H9 (cell line): Measurements from ENCODE around the gene GVQW3. TPM values are rescaled to one million over a fixed set of nuclear protein-coding genes. Genes with fewer than 3 reads are reported as not detected.

Source experiments
- DNase-seq: peaks from one replicate; pipeline ENCODE4 v3.0.0-alpha.2; 2017
- H2AFZ ChIP-seq: one replicate; pipeline ENCODE4 v1.6.1; 2013; ENCODE audit warnings: mild to moderate bottlenecking, low read length, control low read depth, moderate library complexity
- H2AK5ac ChIP-seq: 2 replicates; pipeline ENCODE4 v1.6.1; 2013; ENCODE audit warnings: low read length, control low read depth, mixed read lengths; ENCODE audit not compliant: insufficient read length
- H2BK120ac ChIP-seq: one replicate; pipeline ENCODE4 v1.6.1; 2013; ENCODE audit warnings: low read depth, mild to moderate bottlenecking, low read length, control low read depth, inconsistent platforms; ENCODE audit not compliant: poor library complexity, severe bottlenecking
- H2BK12ac ChIP-seq: 2 replicates; pipeline ENCODE4 v1.6.1; 2013; ENCODE audit warnings: low read length, control low read depth, mixed read lengths, low read depth; ENCODE audit not compliant: insufficient read length
- H2BK15ac ChIP-seq: 2 replicates; pipeline ENCODE4 v1.6.1; 2013; ENCODE audit warnings: low read depth, low read length, control low read depth
- H2BK20ac ChIP-seq: one replicate; pipeline ENCODE4 v1.6.1; 2013; ENCODE audit warnings: low read depth, mild to moderate bottlenecking, low read length, control low read depth, inconsistent platforms; ENCODE audit not compliant: poor library complexity, severe bottlenecking
- H2BK5ac ChIP-seq: 2 replicates; pipeline ENCODE4 v1.6.1; 2013; ENCODE audit warnings: low read length, control low read depth, mixed read lengths; ENCODE audit not compliant: insufficient read length
- H3K14ac ChIP-seq: 2 replicates; pipeline ENCODE4 v1.6.1; 2013; ENCODE audit warnings: low read length, control low read depth; ENCODE audit not compliant: insufficient read depth
- H3K18ac ChIP-seq: 2 replicates; pipeline ENCODE4 v1.6.1; 2013; ENCODE audit warnings: low read depth, mild to moderate bottlenecking, mixed read lengths, low read length, control low read depth; ENCODE audit not compliant: insufficient read length
- H3K23ac ChIP-seq: 2 replicates; pipeline ENCODE4 v1.6.1; 2013; ENCODE audit warnings: low read length, control low read depth, mixed read lengths, low read depth; ENCODE audit not compliant: insufficient read length
- H3K23me2 ChIP-seq: 2 replicates; pipeline ENCODE4 v1.6.1; 2013; ENCODE audit warnings: low read depth, mild to moderate bottlenecking, mixed read lengths, low read length, control low read depth; ENCODE audit not compliant: insufficient read length, poor library complexity, severe bottlenecking
- H3K27ac ChIP-seq: 2 replicates; pipeline ENCODE4 v1.5.1; 2013; ENCODE audit warnings: low read length, control low read depth, mixed read lengths, low read depth; ENCODE audit not compliant: insufficient read length
- H3K27me3 ChIP-seq: 2 replicates; pipeline ENCODE4 v1.6.1; 2013; ENCODE audit warnings: low read length, control low read depth, inconsistent platforms; ENCODE audit not compliant: insufficient read depth
- H3K4ac ChIP-seq: 2 replicates; pipeline ENCODE4 v1.6.1; 2013; ENCODE audit warnings: low read depth, mild to moderate bottlenecking, control low read depth, inconsistent platforms, low read length, moderate library complexity
- H3K4me1 ChIP-seq: 2 replicates; pipeline ENCODE4 v1.6.1; 2013; ENCODE audit warnings: low read length, control low read depth, inconsistent platforms; ENCODE audit not compliant: insufficient read depth
- H3K4me2 ChIP-seq: 2 replicates; pipeline ENCODE4 v1.6.1; 2013; ENCODE audit warnings: low read length, control low read depth, mixed read lengths; ENCODE audit not compliant: insufficient read length, insufficient read depth
- H3K56ac ChIP-seq: 2 replicates; pipeline ENCODE4 v1.6.1; 2013; ENCODE audit warnings: low read depth, mild to moderate bottlenecking, mixed read lengths, low read length, control low read depth; ENCODE audit not compliant: insufficient read length
- H3K79me1 ChIP-seq: 2 replicates; pipeline ENCODE4 v1.6.1; 2013; ENCODE audit warnings: low read depth, mild to moderate bottlenecking, moderate library complexity, low read length, control low read depth, inconsistent platforms; ENCODE audit not compliant: insufficient read depth, poor library complexity, severe bottlenecking
- H3K79me2 ChIP-seq: 2 replicates; pipeline ENCODE4 v1.6.1; 2013; ENCODE audit warnings: low read length, control low read depth, inconsistent platforms; ENCODE audit not compliant: insufficient read depth
- H3K9ac ChIP-seq: 2 replicates; pipeline ENCODE4 v1.6.1; 2013; ENCODE audit warnings: low read length, control low read depth, mixed read lengths; ENCODE audit not compliant: insufficient read length; ENCODE audit errors: extremely low read depth
- H3K9me3 ChIP-seq: one replicate; pipeline ENCODE4 v1.6.1; 2013; ENCODE audit warnings: low read depth, low read length, inconsistent platforms; ENCODE audit not compliant: control insufficient read depth
- H3T11ph ChIP-seq: one replicate; pipeline ENCODE4 v1.6.1; 2013; ENCODE audit warnings: mild to moderate bottlenecking, low read length, control low read depth, inconsistent platforms
- H4K20me1 ChIP-seq: one replicate; pipeline ENCODE4 v1.6.1; 2013; ENCODE audit not compliant: control insufficient read depth, insufficient read length, insufficient read depth
- H4K5ac ChIP-seq: 2 replicates; pipeline ENCODE4 v1.6.1; 2013; ENCODE audit warnings: low read depth, mild to moderate bottlenecking, mixed read lengths, low read length, control low read depth; ENCODE audit not compliant: insufficient read length
- H4K8ac ChIP-seq: replicated peaks from 2 replicates; pipeline ENCODE4 v1.6.1; 2013; ENCODE audit warnings: low read length, control low read depth, mixed read lengths, low read depth; ENCODE audit not compliant: insufficient read length
- H4K91ac ChIP-seq: 2 replicates; pipeline ENCODE4 v1.6.1; 2013; ENCODE audit warnings: low read depth, mild to moderate bottlenecking, moderate library complexity, mixed read lengths, low read length, control low read depth; ENCODE audit not compliant: insufficient read length
- H3K27ac Mint-ChIP-seq, 3 experiments: 2 replicates in 2 of 3; 3 replicates in 1 of 3; pipeline ENCODE4 v1.8.0; 2020 to 2021; ENCODE audit warnings: mixed read lengths in 3 of 3, mild to moderate bottlenecking in 1 of 3, moderate library complexity in 1 of 3
- H3K27me3 Mint-ChIP-seq: 2 replicates; pipeline ENCODE4 v1.8.0; 2021; ENCODE audit warnings: low read depth, mild to moderate bottlenecking, moderate library complexity, mixed read lengths
- H3K36me3 Mint-ChIP-seq, 3 experiments: 2 replicates in 2 of 3; 3 replicates in 1 of 3; pipeline ENCODE4 v1.8.0; 2020 to 2021; ENCODE audit warnings: low read depth in 3 of 3, mixed read lengths in 3 of 3; ENCODE audit not compliant: insufficient read depth in 1 of 3
- H3K4me1 Mint-ChIP-seq, 2 experiments: 2 replicates each; pipeline ENCODE4 v1.8.0; 2020; ENCODE audit warnings: mixed read lengths in 2 of 2
- H3K4me3 Mint-ChIP-seq, 2 experiments: 2 replicates in 1 of 2; 3 replicates in 1 of 2; pipeline ENCODE4 v1.8.0; 2020 to 2021; ENCODE audit warnings: mild to moderate bottlenecking in 2 of 2, mixed read lengths in 2 of 2, moderate library complexity in 1 of 2
- H3K9me3 Mint-ChIP-seq, 2 experiments: 2 replicates in 1 of 2; 3 replicates in 1 of 2; pipeline ENCODE4 v1.8.0; 2020; ENCODE audit warnings: mild to moderate bottlenecking in 2 of 2, mixed read lengths in 2 of 2, moderate library complexity in 1 of 2
- WGBS: extraction: QIAGEN DNeasy Blood & Tissue Kit; methylation state at CpG from one replicate; pipeline ENCODE4 v1.1.7; 2013; ENCODE audit warnings: missing lambda C conversion rate, low lambda C conversion rate, mixed read lengths; ENCODE audit not compliant: insufficient read length; ENCODE audit errors: extremely low coverage; 5-methylcytosine and 5-hydroxymethylcytosine counted together
- total RNA-seq: library from RNA; stranded (reverse); gene quantifications from 2 replicates; pipeline ENCODE4 v1.2.1, GENCODE V29; 2021
- TF ChIP-seq, protein P1 (sequence below): fragments of 200-600 bp; sonication (generic); conservative IDR thresholded peaks from 3 replicates; pipeline ENCODE4 v1.8.0; 2021; ENCODE audit warnings: antibody characterized with exemption, mild to moderate bottlenecking

Gene GVQW3
- total RNA-seq, 1 experiment from 2014 or later = 4.5 TPM

DNA sequence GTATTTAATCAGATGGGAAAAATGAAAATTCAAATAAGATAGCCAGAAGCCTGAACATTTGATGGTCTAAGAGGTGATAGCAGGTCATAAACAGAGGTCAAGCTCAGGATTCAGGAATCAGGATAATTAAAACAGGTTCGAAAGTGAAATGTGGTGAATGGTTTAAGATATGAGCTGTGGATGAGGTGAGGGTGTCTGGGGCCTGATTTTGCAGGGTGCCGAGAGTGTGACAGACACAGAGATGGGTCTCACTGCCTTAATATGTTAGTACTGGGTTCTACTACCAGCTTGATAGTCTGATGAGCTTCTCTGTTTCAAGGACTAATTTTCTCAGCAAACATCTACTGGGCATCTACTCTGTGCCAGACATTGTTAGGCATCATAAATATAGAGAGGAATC is 43.8 kb downstream of the GVQW3 start:
- Histone ChIP-seq H3K14ac (no peak overlapping the region), H3K23me2 (no peaks in the 10 kb centered on the region), H4K20me1 (no peaks in the 10 kb centered on the region), H3K9me3 (no peaks in the 10 kb centered on the region), H4K91ac (no peak overlapping the region), H3K4ac (no peak overlapping the region), H3K23ac (no peak overlapping the region), H4K8ac (no peak overlapping the region), H3K27ac (no peak overlapping the region), H2AFZ (no peak overlapping the region), H2BK15ac (no peak overlapping the region), H3K4me1 (no peaks in the 10 kb centered on the region), H3K79me2 (no peaks in the 10 kb centered on the region), H2BK20ac (no peak overlapping the region), H4K5ac (no peak overlapping the region), H3K79me1 (no peaks in the 10 kb centered on the region), H3K27me3 (no peaks in the 10 kb centered on the region), H3K9ac (no peak overlapping the region), H3T11ph (no peak overlapping the region), H3K18ac (no peak overlapping the region), H3K56ac (no peak overlapping the region), H2AK5ac (no peak overlapping the region), H2BK120ac (no peak overlapping the region), H2BK12ac (no peak overlapping the region), H2BK5ac (no peak overlapping the region), H3K4me2 (no peak overlapping the region)
- Mint-ChIP-seq H3K27ac (no peak overlapping the region), H3K27me3 (no peaks in the 10 kb centered on the region; the same call in 1 of the 2 replicates), H3K9me3 (no peaks in the 10 kb centered on the region), H3K4me1 (peaks cover 3 to 4% of the 10 kb centered on the region in 2 experiments; a peak in 2 of 4 replicates), H3K4me3 (no peak overlapping the region), H3K36me3 (no peaks in the 10 kb centered on the region)
- DNase-seq = no peak
- WGBS = 100% methylated on average over 1 of the region's 2 CpGs
- TF ChIP-seq, protein P1, sequence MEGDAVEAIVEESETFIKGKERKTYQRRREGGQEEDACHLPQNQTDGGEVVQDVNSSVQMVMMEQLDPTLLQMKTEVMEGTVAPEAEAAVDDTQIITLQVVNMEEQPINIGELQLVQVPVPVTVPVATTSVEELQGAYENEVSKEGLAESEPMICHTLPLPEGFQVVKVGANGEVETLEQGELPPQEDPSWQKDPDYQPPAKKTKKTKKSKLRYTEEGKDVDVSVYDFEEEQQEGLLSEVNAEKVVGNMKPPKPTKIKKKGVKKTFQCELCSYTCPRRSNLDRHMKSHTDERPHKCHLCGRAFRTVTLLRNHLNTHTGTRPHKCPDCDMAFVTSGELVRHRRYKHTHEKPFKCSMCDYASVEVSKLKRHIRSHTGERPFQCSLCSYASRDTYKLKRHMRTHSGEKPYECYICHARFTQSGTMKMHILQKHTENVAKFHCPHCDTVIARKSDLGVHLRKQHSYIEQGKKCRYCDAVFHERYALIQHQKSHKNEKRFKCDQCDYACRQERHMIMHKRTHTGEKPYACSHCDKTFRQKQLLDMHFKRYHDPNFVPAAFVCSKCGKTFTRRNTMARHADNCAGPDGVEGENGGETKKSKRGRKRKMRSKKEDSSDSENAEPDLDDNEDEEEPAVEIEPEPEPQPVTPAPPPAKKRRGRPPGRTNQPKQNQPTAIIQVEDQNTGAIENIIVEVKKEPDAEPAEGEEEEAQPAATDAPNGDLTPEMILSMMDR = no peak
